IPS-15b (cell line): ENCODE data around the gene CHM.

Experiments
- H3K27me3 ChIP-seq: one replicate; pipeline ENCODE4 v1.6.1; 2013; ENCODE audit warnings: low read length; ENCODE audit not compliant: control insufficient read depth, insufficient read depth
- H3K36me3 ChIP-seq: one replicate; pipeline ENCODE4 v1.6.1; 2013; ENCODE audit warnings: low read length; ENCODE audit not compliant: control insufficient read depth, insufficient read depth
- H3K4me1 ChIP-seq: one replicate; pipeline ENCODE4 v1.6.1; 2013; ENCODE audit warnings: mild to moderate bottlenecking, low read length; ENCODE audit not compliant: control insufficient read depth, insufficient read depth
- H3K4me3 ChIP-seq: one replicate; pipeline ENCODE4 v1.5.1; 2013; ENCODE audit warnings: low read depth, low read length
- H3K9ac ChIP-seq: one replicate; pipeline ENCODE4 v1.6.1; 2013; ENCODE audit warnings: low read depth, mild to moderate bottlenecking, low read length
- H3K9me3 ChIP-seq: one replicate; pipeline ENCODE4 v1.6.1; 2013; ENCODE audit warnings: mild to moderate bottlenecking, low read length; ENCODE audit not compliant: control insufficient read depth, insufficient read depth

Gene CHM

DNA sequence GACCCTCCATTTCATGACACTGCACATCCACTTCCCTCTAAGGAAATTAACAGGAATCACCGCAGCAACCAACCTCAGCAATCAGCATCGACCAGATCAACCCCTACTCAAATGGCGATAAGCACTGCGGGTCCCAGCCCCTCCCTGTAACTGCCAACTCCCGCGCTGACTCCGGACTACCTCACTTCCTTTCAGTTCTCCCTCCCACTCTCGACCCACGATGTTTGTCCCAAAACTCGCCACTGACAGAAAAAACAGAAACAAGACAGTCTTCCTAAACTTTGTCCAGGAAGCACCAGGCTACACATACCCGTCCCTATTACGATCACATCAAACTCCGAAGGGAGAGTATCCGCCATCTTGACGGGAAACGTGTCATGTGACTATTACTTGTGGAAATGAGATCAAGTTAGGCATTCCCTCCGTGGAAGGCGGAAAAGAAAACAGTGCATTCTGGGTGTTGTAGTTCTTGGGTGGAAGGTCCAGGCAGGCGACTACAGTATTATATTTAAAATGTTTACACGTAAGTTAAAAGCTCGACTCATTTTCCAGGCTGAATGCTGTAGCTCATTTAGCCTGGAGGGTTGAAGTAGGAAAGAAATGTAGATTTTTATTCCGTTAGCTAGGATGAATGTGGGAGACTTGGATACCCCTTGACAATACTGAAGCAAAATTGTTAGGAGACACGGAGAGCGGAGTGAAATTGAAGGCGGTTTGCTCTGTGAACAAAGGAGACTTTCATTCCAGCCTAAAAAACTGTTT is at the start of gene CHM:
TSS of gene CHM (minus strand) at position 385 of the 762 bp plus-strand sequence. CDS start at position 359, 26 bp downstream.
- Histone ChIP-seq H3K9me3 (no peaks in the 10 kb centered on the region), H3K9ac (peak within 1 kb of the TSS; percentile 26), H3K36me3 (no peaks in the 10 kb centered on the region), H3K4me3 (peak within 1 kb of the TSS; percentile 82), H3K27me3 (no peaks in the 10 kb centered on the region), H3K4me1 (no peaks in the 10 kb centered on the region)

- no peak overlapping the region for H3K9ac ChIP-seq
- no peaks in the 10 kb centered on the region for H3K27me3 ChIP-seq
- no peak overlapping the region for H3K4me3 ChIP-seq
- no peaks in the 10 kb centered on the region for H3K4me1 ChIP-seq
- H3K36me3 ChIP-seq = no peaks in the 10 kb centered on the region
- H3K9me3 ChIP-seq = no peaks in the 10 kb centered on the region
Observed at GRCh38 chrX:86078650-86079049, 31.3 kb upstream of the CHM start.

DNA sequence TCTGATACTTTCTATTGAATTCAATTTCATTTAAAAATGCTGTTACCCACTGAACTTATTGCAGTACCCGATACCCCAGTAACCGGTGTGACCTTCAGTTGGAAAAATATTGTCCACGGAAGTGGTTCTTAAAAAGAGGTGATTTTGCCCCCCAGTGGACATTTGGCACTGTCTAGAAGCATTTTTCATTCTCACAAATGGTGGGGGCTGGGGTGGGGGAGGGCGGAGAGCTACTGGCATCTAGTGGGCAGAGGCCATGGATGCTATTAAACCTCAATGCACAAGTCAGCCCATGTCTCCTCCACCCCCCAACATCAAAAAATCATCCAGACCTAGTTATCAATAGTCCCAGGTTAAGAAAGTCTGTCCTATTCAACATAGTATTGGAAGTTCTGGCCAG is 19.6 kb upstream of the CHM start:
- Histone ChIP-seq H3K36me3 (no peaks in the 10 kb centered on the region), H3K9me3 (no peaks in the 10 kb centered on the region), H3K4me1 (no peaks in the 10 kb centered on the region), H3K27me3 (no peaks in the 10 kb centered on the region), H3K4me3 (no peak overlapping the region), H3K9ac (no peak overlapping the region)

DNA sequence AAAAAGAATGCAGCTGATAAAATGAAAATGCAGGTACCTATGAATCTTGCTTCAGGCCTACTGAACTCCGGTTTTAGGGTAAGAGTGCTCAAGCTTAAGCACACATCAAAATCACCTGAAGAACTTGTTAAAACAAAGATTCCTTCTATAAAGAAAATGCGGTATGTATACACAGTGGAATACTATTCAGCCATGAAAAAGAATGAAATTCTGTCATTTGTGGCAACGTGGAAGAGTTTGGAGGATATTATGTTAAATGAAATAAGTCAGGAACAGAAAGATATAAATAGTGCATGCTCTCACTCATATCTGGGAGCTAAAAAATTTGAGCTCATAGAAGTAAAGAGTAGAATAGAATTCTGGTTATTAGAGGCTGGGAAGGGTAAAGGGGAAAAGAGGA is 14.0 kb upstream of the CHM start:
- Histone ChIP-seq H3K36me3 (no peaks in the 10 kb centered on the region), H3K27me3 (no peaks in the 10 kb centered on the region), H3K9ac (no peak overlapping the region), H3K4me1 (no peaks in the 10 kb centered on the region), H3K4me3 (no peak overlapping the region), H3K9me3 (no peaks in the 10 kb centered on the region)

DNA sequence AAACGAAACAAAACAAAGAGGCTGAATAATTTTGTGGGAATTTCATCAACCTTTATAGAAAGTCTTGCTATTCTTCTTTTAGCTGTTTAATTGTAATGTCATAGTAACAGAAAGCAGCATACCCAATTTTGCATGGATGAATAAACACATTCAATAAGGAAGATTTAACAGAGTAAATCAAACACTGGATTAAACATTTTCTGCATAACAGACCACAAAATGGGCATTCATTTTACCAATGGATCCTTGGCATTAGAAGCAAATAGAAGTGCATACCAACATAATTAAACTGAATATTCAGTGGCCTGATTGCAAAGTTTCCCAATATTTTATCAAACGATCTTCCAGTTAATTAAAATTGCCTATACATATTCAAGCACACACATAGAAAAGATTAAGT is 4.4 kb upstream of the CHM start:
- Histone ChIP-seq H3K9me3 (no peaks in the 10 kb centered on the region), H3K4me1 (no peaks in the 10 kb centered on the region), H3K36me3 (no peaks in the 10 kb centered on the region), H3K4me3 (no peak overlapping the region), H3K9ac (no peak overlapping the region), H3K27me3 (no peaks in the 10 kb centered on the region)

DNA sequence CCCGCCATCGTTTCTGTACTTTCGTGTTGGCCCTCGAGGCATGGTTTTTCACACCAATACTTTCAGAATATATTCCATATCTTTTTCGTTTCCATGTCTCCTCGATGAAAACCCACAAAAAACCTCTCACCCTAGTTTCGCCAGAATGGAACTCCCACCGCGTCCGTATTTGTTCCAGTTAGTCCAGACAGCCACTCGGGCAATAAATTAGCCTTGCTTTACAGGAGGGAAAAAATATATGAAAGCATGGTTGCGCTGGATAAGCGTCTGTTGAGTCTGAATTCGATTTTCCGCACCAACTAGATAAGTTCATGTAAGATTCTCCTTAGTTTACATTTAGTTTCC is 550 bp upstream of the CHM start:
- no peaks in the 10 kb centered on the region for H3K36me3 ChIP-seq
- no peaks in the 10 kb centered on the region for H3K27me3 ChIP-seq
- H3K9ac ChIP-seq = no peak overlapping the region
- peak overlapping the region; percentile 82 for H3K4me3 ChIP-seq
- no peaks in the 10 kb centered on the region for H3K9me3 ChIP-seq
- no peaks in the 10 kb centered on the region for H3K4me1 ChIP-seq

- H3K9me3 ChIP-seq = no peaks in the 10 kb centered on the region
- H3K4me3 ChIP-seq = no peak overlapping the region
- H3K4me1 ChIP-seq = no peaks in the 10 kb centered on the region
- no peak overlapping the region for H3K9ac ChIP-seq
- no peaks in the 10 kb centered on the region for H3K27me3 ChIP-seq
- no peaks in the 10 kb centered on the region for H3K36me3 ChIP-seq
Observed at GRCh38 chrX:86044216-86044615, 3.1 kb downstream of the CHM start.

GRCh38 chrX:86039625-86040568 is 7.5 kb downstream of the CHM start:
- Histone ChIP-seq H3K27me3 (no peaks in the 10 kb centered on the region), H3K4me1 (no peaks in the 10 kb centered on the region), H3K4me3 (peak overlapping the region; percentile 6), H3K9me3 (no peaks in the 10 kb centered on the region), H3K36me3 (no peaks in the 10 kb centered on the region), H3K9ac (no peak overlapping the region)

DNA sequence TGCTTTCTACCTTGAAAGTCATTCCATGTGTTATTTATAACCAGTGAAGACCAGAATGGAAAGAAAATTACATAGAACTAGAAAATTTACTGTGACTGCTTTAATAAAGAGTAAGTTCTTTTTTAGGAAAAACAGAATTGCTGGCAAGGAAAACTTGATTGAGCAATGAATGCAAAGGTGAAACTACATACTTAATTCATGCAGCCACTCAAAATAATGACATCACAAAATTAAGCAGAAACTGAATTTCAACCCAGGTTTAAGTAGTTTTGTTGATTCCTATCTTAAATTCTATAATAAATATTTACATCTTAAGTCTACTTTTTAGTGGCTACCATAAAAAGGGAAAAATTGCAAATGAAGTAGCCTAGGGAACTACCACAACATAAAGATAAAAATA is 14.0 kb downstream of the CHM start:
- Histone ChIP-seq H3K9ac (no peak overlapping the region), H3K36me3 (no peaks in the 10 kb centered on the region), H3K4me1 (no peaks in the 10 kb centered on the region), H3K27me3 (no peaks in the 10 kb centered on the region), H3K4me3 (no peak overlapping the region), H3K9me3 (no peaks in the 10 kb centered on the region)

GRCh38 chrX:86028681-86029080 is 18.7 kb downstream of the CHM start:
- H3K4me3 ChIP-seq = no peak overlapping the region
- no peaks in the 10 kb centered on the region for H3K27me3 ChIP-seq
- H3K9ac ChIP-seq = no peak overlapping the region
- no peaks in the 10 kb centered on the region for H3K36me3 ChIP-seq
- H3K9me3 ChIP-seq = no peaks in the 10 kb centered on the region
- H3K4me1 ChIP-seq = no peaks in the 10 kb centered on the region

GRCh38 chrX:86023811-86024210 is 23.5 kb downstream of the CHM start:
- Histone ChIP-seq H3K36me3 (no peaks in the 10 kb centered on the region), H3K4me3 (no peak overlapping the region), H3K9me3 (no peaks in the 10 kb centered on the region), H3K27me3 (no peaks in the 10 kb centered on the region), H3K4me1 (no peaks in the 10 kb centered on the region), H3K9ac (no peak overlapping the region)
